Liver (tissue), 9 donors: ENCODE measurements around the gene DUOXA2. TPM values are rescaled to one million over a fixed set of nuclear protein-coding genes. Genes with fewer than 3 reads are reported as not detected.

ENCODE experiments used
- DNase-seq: peaks from one replicate; pipeline ENCODE4 v3.0.0-alpha.2; 2017; ENCODE audit warnings: low spot score
- H3K27ac ChIP-seq, 2 donors: one replicate each; pipeline ENCODE4 v1.7.0; 2013; ENCODE audit warnings: inconsistent platforms in 2 of 2, low read length in 2 of 2, control low read depth in 1 of 2, low read depth in 1 of 2, mild to moderate bottlenecking in 1 of 2
- H3K27me3 ChIP-seq, 4 donors: one replicate each; pipeline versions ENCODE4 v1.6.1 to v1.7.0; 2013; ENCODE audit warnings: low read length in 3 of 4, inconsistent platforms in 1 of 4, mild to moderate bottlenecking in 1 of 4, moderate library complexity in 1 of 4; ENCODE audit not compliant: control insufficient read depth in 4 of 4, insufficient read depth in 4 of 4
- H3K36me3 ChIP-seq, 4 donors: one replicate each; pipeline versions ENCODE4 v1.6.1 to v1.7.0; 2013; ENCODE audit warnings: low read length in 3 of 4, mild to moderate bottlenecking in 3 of 4, low read depth in 1 of 4, moderate library complexity in 1 of 4; ENCODE audit not compliant: control insufficient read depth in 4 of 4, insufficient read depth in 3 of 4
- H3K4me1 ChIP-seq, 4 donors: one replicate each; pipeline versions ENCODE4 v1.6.1 to v1.7.0; 2013; ENCODE audit warnings: low read length in 3 of 4, mild to moderate bottlenecking in 3 of 4, moderate library complexity in 1 of 4; ENCODE audit not compliant: control insufficient read depth in 4 of 4, insufficient read depth in 4 of 4
- H3K4me3 ChIP-seq, 3 donors: one replicate each; pipeline versions ENCODE4 v1.6.1 to v1.7.0; 2013; ENCODE audit warnings: low read length in 3 of 3, control low read depth in 1 of 3, low read depth in 1 of 3, mild to moderate bottlenecking in 1 of 3
- H3K9ac ChIP-seq, 2 donors: one replicate each; pipeline ENCODE4 v1.7.0; 2013; ENCODE audit warnings: low read length in 2 of 2, mild to moderate bottlenecking in 2 of 2, moderate library complexity in 2 of 2, control low read depth in 1 of 2, low read depth in 1 of 2
- H3K9me3 ChIP-seq, 4 donors: one replicate each; pipeline versions ENCODE4 v1.6.1 to v1.7.0; 2013; ENCODE audit warnings: low read length in 3 of 4; ENCODE audit not compliant: control insufficient read depth in 4 of 4
- ATF3 ChIP-seq: IDR thresholded peaks from 2 replicates; pipeline ENCODE4 v1.6.1; 2016; ENCODE audit warnings: antibody characterized with exemption
- CTCF ChIP-seq: fragments of 150-350 bp; IDR thresholded peaks from 2 replicates; pipeline ENCODE4 v1.5.1; 2017; ENCODE audit warnings: improper control_type of control experiment, low read depth, low read length; ENCODE audit not compliant: missing input control
- FOXA1 ChIP-seq: IDR thresholded peaks from 2 replicates; pipeline ENCODE4 v1.6.1; 2016; ENCODE audit warnings: antibody characterized with exemption
- GABPA ChIP-seq, 2 donors: IDR thresholded peaks in 1 of 2; conservative IDR thresholded peaks in 1 of 2; 2 replicates each; pipeline ENCODE4 v1.6.1; 2016; ENCODE audit warnings: antibody characterized with exemption in 2 of 2, mild to moderate bottlenecking in 1 of 2, moderate library complexity in 1 of 2
- HNF4A ChIP-seq, 2 donors: conservative IDR thresholded peaks; 2 replicates each; pipeline ENCODE4 v1.6.1; 2016; ENCODE audit warnings: antibody characterized with exemption in 2 of 2, mild to moderate bottlenecking in 2 of 2
- HNF4G ChIP-seq: IDR thresholded peaks from 2 replicates; pipeline ENCODE4 v1.6.1; 2016; ENCODE audit warnings: antibody characterized with exemption
- JUND ChIP-seq, 2 donors: IDR thresholded peaks; 2 replicates each; pipeline ENCODE4 v1.6.1; 2016; ENCODE audit warnings: antibody characterized with exemption in 2 of 2
- MAX ChIP-seq: IDR thresholded peaks from 2 replicates; pipeline ENCODE4 v1.6.1; 2016; ENCODE audit warnings: antibody characterized with exemption
- NR2F2 ChIP-seq: IDR thresholded peaks from 2 replicates; pipeline ENCODE4 v1.6.1; 2016; ENCODE audit warnings: antibody characterized with exemption
- RAD21 ChIP-seq, 2 donors: IDR thresholded peaks; 2 replicates each; pipeline ENCODE4 v1.6.1; 2016; ENCODE audit warnings: antibody characterized with exemption in 2 of 2, mild to moderate bottlenecking in 2 of 2
- REST ChIP-seq: IDR thresholded peaks from 2 replicates; pipeline ENCODE4 v1.6.1; 2016; ENCODE audit warnings: antibody characterized with exemption, mild to moderate bottlenecking
- RXRA ChIP-seq, 2 donors: IDR thresholded peaks; 2 replicates each; pipeline ENCODE4 v1.6.1; 2017 to 2018; ENCODE audit warnings: antibody characterized with exemption in 2 of 2, mild to moderate bottlenecking in 1 of 2
- TAF1 ChIP-seq: conservative IDR thresholded peaks from 2 replicates; pipeline ENCODE4 v1.6.1; 2016; ENCODE audit warnings: antibody characterized with exemption, mild to moderate bottlenecking
- YY1 ChIP-seq: IDR thresholded peaks from 2 replicates; pipeline ENCODE4 v1.6.1; 2016; ENCODE audit warnings: antibody characterized with exemption, mild to moderate bottlenecking
- ZBTB33 ChIP-seq: IDR thresholded peaks from 2 replicates; pipeline ENCODE4 v1.6.1; 2016; ENCODE audit warnings: antibody characterized with exemption
- WGBS: extraction: QIAGEN DNeasy Blood & Tissue Kit; methylation state at CpG from one replicate; pipeline ENCODE4 v1.1.7; 2013; 5-methylcytosine and 5-hydroxymethylcytosine counted together
- polyA plus RNA-seq, 2 donors: library from polyadenylated mRNA; stranded (reverse) in 1 of 2; unstranded in 1 of 2; fragments of 200-250 nt in 1 of 2; fragments of >200 nt in 1 of 2; fragmentation: Nextera tagmentation in 1 of 2; extraction: Ambion mirVana in 1 of 2; gene quantifications; one replicate each; pipeline versions ENCODE4 v1.2.1 to v1.2.3, GENCODE V29; 2013 to 2015
- total RNA-seq, 2 donors: library from RNA; depleted of rRNA; stranded (reverse); fragments of >200 nt; gene quantifications; one replicate each; pipeline ENCODE4 v1.2.3, GENCODE V29; 2014
- donor health status: healthy.
- donor health status: healthy.
- donor health status: healthy.
- donor health status: healthy.
- donor health status: healthy.

DUOXA2 gene
- total and polyA plus RNA-seq, 4 donors, result 0.07 TPM; not detected in 3

GRCh38 chr15:45128971-45129639 is 15.0 kb downstream of the DUOXA2 start:
- TF ChIP-seq ATF3 (no peak), YY1 (no peak), TAF1 (no peak), MAX (no peak), ZBTB33 (no peak), REST (no peak), NR2F2 (no peak), CTCF (no peak), RAD21 (IDR thresholded peaks at IDR 0.05) (no peak), GABPA (IDR thresholded peaks at IDR 0.05 in 1 of 2, conservative IDR thresholded peaks at IDR 0.05 in 1 of 2) (no peak), JUND (IDR thresholded peaks at IDR 0.05) (no peak), RXRA (IDR thresholded peaks at IDR 0.05) (no peak), FOXA1 (no peak), HNF4A (conservative IDR thresholded peaks at IDR 0.05) (no peak), HNF4G (no peak)
- Histone ChIP-seq H3K9ac (no peak overlapping the region), H3K9me3 (no peaks in the 10 kb centered on the region), H3K36me3 (no peaks in the 10 kb centered on the region), H3K27me3 (peaks cover 0 to 10% (median 2%) of the 10 kb centered on the region in 4 donors), H3K4me1 (peaks cover 0 to 3% (median 0%) of the 10 kb centered on the region in 4 donors), H3K27ac (no peak overlapping the region), H3K4me3 (peak overlapping the region in 1 of 3 donors; percentile 4)
- no peak for DNase-seq
- WGBS, result 12% methylated on average over 47 of the region's 47 CpGs
